SH-SY5Y (cell line): ENCODE data around the gene SP6.

ENCODE experiments used
- GATA2 ChIP-seq: IDR thresholded peaks from 2 replicates; pipeline ENCODE4 v1.6.1; 2011; ENCODE audit warnings: mild to moderate bottlenecking, low read depth, low read length
- GATA3 ChIP-seq: IDR thresholded peaks from 2 replicates; pipeline ENCODE4 v1.6.1; 2011; ENCODE audit warnings: low read depth, mild to moderate bottlenecking, low read length, moderate library complexity

DNA sequence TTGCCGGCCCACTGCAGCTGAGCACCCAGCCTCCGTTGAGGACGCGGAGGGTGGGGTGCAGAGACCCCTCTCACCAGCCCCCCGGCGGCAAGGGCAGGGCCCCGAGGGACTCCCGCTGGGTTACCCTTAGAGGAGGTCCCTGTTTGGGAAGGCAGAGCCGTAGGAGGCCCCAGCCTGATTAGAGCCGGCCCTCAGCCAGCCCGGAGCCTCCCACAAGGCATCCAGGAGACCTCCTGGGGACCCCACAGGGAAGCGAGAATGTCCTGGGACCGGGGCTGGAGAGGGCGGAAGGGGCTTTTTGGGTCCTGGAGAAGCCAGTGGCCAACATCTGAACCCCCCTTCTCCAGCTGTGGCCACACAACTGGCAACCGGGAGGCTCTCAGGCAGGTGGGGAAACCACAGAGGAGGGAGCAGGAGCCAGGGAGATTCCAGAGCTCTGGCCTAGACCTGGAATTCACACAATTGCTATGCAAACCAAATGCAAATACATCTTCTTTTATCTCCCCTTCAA is 21.7 kb upstream of the SP6 start:
- no peak for TF ChIP-seq GATA2
- TF ChIP-seq GATA3: no peak
